NCI-H1436 (cell line): ENCODE measurements around the gene UBR7.

Experiments used
- DNase-seq: peaks from one replicate; lab custom pipeline; 2025; lab: John Stamatoyannopoulos, UW

Gene UBR7

GRCh38 chr14:93249128-93249831 is 42.2 kb downstream of the UBR7 start:
- DNase-seq, result no peak

GRCh38 chr14:93262446-93262845 is 55.4 kb downstream of the UBR7 start:
- no peak for DNase-seq

DNA sequence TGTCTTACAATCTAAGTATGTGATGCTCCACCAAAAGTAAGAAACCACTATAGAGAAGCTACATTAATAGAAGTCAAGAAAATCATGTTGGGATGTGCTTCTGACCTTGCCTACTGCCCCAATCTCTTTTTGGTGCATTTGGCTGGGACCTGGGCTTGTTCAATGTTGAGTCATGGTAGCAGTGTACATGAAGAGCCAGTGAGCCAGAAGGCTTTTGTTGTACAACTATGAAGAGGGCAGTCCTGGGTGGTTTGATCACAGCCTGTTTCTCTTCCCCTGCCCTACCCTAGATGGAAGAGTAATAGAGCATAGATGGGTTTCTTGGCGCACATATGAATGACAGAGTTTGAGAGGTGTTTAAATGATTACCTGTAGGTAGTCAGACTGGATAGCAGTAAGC is 56.4 kb downstream of the UBR7 start:
- no peak for DNase-seq

DNA sequence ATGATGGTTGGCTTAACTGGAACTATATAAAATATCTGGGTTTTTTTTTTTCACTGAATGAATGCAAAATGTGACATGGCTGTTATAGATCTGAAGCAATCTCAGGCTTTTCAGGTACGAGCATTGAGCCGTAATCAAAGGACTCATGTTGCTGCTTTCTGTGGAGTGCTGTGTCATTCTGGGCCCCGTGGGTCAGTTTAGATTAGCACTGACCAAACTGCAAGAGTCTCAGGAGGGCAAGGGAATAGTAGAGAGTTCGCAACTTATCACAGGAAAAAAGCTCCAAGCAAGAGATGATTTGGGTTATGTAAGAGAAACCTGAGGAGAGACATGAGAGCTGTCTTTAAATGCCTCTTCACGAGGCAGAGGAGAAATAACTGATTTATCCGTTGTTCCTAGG is 59.1 kb downstream of the UBR7 start:
- no peak for DNase-seq

DNA sequence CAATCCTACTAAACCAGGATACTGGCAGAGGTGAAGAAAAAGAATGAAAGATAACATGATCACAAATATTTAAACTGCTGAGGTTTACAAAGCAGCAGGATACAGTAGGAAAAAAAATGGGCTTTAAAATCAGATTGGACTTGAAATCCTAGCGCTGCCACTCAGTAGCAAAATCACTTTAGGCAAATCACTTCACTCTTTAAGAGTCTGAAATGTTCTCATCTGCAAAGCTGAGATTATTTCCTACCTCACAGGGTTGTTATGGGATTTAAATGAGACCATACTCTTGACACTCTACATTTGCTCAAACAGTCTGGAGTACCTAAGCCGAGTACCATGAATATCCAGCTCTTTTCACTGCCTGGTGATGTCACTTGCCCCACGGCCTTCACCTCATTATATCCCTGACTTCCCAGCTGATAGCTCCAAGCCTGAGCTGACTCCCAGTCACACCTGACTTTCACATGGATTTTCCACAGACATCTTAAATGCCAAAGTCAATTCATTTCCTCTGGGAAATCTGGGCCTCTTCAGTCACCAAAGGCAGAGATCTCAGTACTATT is 60.2 kb downstream of the UBR7 start:
- DNase-seq, result no peak

DNA sequence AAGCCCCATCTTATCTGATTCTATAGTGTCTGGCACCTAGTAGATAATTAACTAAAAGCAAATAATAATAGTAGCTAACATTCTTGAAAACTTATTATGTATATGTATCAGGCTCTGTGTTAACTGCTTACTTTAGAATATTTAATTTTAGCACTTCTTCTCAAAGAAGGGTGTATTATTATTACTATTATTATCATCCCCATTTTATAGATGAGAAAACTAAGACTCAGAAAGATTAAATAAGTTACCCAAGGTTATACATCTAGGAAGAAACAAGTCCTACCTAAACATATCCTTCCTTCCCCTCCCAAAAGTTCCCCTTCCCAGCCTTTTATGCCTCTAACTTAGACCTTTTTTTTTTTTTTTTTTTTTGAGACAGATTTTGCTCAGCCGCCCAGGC is 61.4 kb downstream of the UBR7 start:
- DNase-seq, result no peak

- no peak for DNase-seq
Observed at GRCh38 chr14:93269341-93270068, 62.4 kb downstream of the UBR7 start.

- no peak for DNase-seq
Observed at GRCh38 chr14:93271111-93271510, 64.1 kb downstream of the UBR7 start.

DNA sequence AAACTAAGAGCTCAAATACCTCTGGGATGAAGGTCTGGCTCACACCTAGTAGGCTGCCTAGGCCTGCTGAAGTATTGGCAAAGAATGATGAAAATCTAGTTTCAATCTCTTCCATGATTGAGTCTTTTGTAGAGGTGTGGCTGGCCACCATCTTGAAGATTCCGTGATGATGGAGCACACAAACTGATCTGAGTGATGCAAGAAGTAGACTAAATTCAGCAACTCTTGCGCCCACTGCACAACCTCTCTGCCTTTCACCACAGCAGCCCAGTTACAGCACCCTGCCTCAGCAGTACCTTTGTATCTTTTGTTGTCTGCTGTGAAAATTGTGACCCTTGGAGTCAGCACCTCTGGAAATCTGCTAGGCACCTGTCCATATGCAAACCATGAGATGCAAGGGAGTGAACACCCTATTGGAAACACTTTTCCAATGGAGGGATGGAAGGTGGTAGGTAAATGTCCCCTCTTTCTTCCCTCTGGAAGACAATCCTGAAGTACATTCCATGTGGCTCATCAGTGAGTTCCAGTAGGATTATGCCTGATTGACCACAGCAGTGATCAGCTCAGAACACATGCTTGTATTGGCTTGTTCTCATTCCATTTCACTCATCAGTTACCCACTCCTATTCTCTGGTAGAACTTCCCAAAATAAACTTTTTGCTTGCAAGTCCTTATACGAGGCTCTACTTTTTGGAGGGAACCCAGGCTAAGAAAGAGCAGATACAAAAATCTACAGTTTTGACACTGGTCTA is 67.2 kb downstream of the UBR7 start:
- DNase-seq, result no peak

GRCh38 chr14:93276031-93276716 is 69.1 kb downstream of the UBR7 start:
- no peak for DNase-seq
